ENCODE measurements around the gene PPIL1. TPM values are rescaled to one million over a fixed set of nuclear protein-coding genes. Genes with fewer than 3 reads are reported as not detected.

The PPIL1 gene
- polyA plus RNA-seq, 1 donor from 2014 or later = 104 TPM

DNA sequence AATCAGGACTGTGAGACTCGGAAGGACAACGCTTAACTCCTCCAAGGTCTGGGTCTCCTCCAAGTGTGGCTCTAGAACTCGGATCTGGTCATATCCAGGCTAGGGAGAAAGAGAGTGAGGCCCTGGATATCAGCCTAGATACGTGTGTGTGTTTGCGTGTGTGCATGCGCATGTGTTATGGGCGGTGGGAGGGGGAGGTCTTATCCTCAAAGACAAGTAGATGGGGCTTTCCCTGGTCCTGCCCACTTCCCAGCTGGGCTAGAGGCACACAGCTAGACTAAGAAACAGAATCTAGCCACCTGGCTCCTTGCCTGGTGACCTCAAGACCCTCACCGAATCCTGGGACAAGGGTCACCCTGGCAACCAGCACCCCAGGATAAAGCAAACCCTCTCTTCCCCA, 48.6 kb downstream of the PPIL1 start:
- Histone ChIP-seq H3K36me3 (ENCODE audit: insufficient read depth, low read length) (no peaks in the 10 kb centered on the region), H3K4me2 (ENCODE audit: low read length) (no peak overlapping the region), H3K9me2 (ENCODE audit: insufficient read depth, low read length) (no peaks in the 10 kb centered on the region), H3K27me3 (ENCODE audit: insufficient read depth, low read depth, low read length) (no peaks in the 10 kb centered on the region), H3K4me3 (ENCODE audit: low read length) (no peak overlapping the region), H3K79me2 (replicated peaks; ENCODE audit: insufficient read depth, low read length) (no peaks in the 10 kb centered on the region), H3K9me3 (ENCODE audit: low read length) (no peaks in the 10 kb centered on the region), H3K9ac (ENCODE audit: low read length) (no peak overlapping the region), H3K27ac (ENCODE audit: low read length) (no peak overlapping the region), H2AFZ (ENCODE audit: low read depth, low read length) (no peak overlapping the region), H3F3A (ENCODE audit: insufficient read depth, low read length, poor library complexity, severe bottlenecking) (no peaks in the 10 kb centered on the region), H4K20me1 (ENCODE audit: insufficient read depth) (no peaks in the 10 kb centered on the region)
- TF ChIP-seq, protein P1, sequence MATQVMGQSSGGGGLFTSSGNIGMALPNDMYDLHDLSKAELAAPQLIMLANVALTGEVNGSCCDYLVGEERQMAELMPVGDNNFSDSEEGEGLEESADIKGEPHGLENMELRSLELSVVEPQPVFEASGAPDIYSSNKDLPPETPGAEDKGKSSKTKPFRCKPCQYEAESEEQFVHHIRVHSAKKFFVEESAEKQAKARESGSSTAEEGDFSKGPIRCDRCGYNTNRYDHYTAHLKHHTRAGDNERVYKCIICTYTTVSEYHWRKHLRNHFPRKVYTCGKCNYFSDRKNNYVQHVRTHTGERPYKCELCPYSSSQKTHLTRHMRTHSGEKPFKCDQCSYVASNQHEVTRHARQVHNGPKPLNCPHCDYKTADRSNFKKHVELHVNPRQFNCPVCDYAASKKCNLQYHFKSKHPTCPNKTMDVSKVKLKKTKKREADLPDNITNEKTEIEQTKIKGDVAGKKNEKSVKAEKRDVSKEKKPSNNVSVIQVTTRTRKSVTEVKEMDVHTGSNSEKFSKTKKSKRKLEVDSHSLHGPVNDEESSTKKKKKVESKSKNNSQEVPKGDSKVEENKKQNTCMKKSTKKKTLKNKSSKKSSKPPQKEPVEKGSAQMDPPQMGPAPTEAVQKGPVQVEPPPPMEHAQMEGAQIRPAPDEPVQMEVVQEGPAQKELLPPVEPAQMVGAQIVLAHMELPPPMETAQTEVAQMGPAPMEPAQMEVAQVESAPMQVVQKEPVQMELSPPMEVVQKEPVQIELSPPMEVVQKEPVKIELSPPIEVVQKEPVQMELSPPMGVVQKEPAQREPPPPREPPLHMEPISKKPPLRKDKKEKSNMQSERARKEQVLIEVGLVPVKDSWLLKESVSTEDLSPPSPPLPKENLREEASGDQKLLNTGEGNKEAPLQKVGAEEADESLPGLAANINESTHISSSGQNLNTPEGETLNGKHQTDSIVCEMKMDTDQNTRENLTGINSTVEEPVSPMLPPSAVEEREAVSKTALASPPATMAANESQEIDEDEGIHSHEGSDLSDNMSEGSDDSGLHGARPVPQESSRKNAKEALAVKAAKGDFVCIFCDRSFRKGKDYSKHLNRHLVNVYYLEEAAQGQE (IDR thresholded peaks at IDR 0.05; ENCODE audit: borderline replicate concordance) = no peak
- no peak for TF ChIP-seq POLR2AphosphoS5 (IDR thresholded peaks at IDR 0.05)
- TF ChIP-seq SMC3 (conservative IDR thresholded peaks at IDR 0.05; ENCODE audit: poor library complexity) = no peak
- TF ChIP-seq TAF1 (IDR thresholded peaks at IDR 0.05; ENCODE audit: low read depth) = no peak
- no peak for TF ChIP-seq RAD21 (conservative IDR thresholded peaks at IDR 0.05)
- TF ChIP-seq, protein P2, sequence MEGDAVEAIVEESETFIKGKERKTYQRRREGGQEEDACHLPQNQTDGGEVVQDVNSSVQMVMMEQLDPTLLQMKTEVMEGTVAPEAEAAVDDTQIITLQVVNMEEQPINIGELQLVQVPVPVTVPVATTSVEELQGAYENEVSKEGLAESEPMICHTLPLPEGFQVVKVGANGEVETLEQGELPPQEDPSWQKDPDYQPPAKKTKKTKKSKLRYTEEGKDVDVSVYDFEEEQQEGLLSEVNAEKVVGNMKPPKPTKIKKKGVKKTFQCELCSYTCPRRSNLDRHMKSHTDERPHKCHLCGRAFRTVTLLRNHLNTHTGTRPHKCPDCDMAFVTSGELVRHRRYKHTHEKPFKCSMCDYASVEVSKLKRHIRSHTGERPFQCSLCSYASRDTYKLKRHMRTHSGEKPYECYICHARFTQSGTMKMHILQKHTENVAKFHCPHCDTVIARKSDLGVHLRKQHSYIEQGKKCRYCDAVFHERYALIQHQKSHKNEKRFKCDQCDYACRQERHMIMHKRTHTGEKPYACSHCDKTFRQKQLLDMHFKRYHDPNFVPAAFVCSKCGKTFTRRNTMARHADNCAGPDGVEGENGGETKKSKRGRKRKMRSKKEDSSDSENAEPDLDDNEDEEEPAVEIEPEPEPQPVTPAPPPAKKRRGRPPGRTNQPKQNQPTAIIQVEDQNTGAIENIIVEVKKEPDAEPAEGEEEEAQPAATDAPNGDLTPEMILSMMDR (IDR thresholded peaks at IDR 0.05; ENCODE audit: poor library complexity, severe bottlenecking) = no peak
- TF ChIP-seq MXI1 (conservative IDR thresholded peaks at IDR 0.05; ENCODE audit: poor library complexity, severe bottlenecking) = no peak
- TF ChIP-seq EZH2 (IDR thresholded peaks at IDR 0.05; ENCODE audit: borderline replicate concordance, insufficient read depth, low read length, poor library complexity, severe bottlenecking) = no peak
- TF ChIP-seq EP300 (conservative IDR thresholded peaks at IDR 0.05; ENCODE audit: poor library complexity, severe bottlenecking) = no peak

DNA sequence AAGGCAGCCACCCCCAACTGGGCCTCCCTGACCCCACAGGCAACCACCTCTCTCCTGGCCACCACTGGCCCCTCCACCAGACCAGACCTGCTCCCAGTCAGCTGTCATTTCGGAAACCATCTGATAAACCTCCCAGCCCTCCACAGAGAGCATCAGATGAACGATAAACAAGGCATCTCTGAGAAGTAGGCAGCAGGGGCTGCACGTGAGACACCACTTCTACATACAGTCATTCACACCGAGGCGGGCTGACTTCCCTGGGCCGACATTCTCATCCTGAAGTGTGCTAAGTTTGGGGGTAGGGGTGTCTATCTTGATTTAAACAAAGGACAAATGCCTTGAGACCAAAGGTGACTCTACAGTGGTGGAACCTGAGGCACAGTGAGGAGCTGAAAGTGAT, 49.2 kb downstream of the PPIL1 start:
- no peaks in the 10 kb centered on the region for H3K36me3 ChIP-seq (ENCODE audit: insufficient read depth, low read length)
- H3K27me3 ChIP-seq (ENCODE audit: insufficient read depth, low read depth, low read length) = no peaks in the 10 kb centered on the region
- H3K27ac ChIP-seq (ENCODE audit: low read length) = no peak overlapping the region
- no peak overlapping the region for H3K4me3 ChIP-seq (ENCODE audit: low read length)
- no peaks in the 10 kb centered on the region for H3F3A ChIP-seq (ENCODE audit: insufficient read depth, low read length, poor library complexity, severe bottlenecking)
- H3K9me2 ChIP-seq (ENCODE audit: insufficient read depth, low read length) = no peaks in the 10 kb centered on the region
- TF ChIP-seq SMC3 (conservative IDR thresholded peaks at IDR 0.05; ENCODE audit: poor library complexity) (no peak), MXI1 (conservative IDR thresholded peaks at IDR 0.05; ENCODE audit: poor library complexity, severe bottlenecking) (no peak), TAF1 (IDR thresholded peaks at IDR 0.05; ENCODE audit: low read depth) (no peak), EZH2 (IDR thresholded peaks at IDR 0.05; ENCODE audit: borderline replicate concordance, insufficient read depth, low read length, poor library complexity, severe bottlenecking) (no peak), EP300 (conservative IDR thresholded peaks at IDR 0.05; ENCODE audit: poor library complexity, severe bottlenecking) (no peak)
- TF ChIP-seq, protein P1 (IDR thresholded peaks at IDR 0.05; ENCODE audit: borderline replicate concordance) = no peak
- TF ChIP-seq, protein P2 (IDR thresholded peaks at IDR 0.05; ENCODE audit: poor library complexity, severe bottlenecking) = no peak
- H4K20me1 ChIP-seq (ENCODE audit: insufficient read depth) = no peaks in the 10 kb centered on the region
- H2AFZ ChIP-seq (ENCODE audit: low read depth, low read length) = no peak overlapping the region
- H3K9ac ChIP-seq (ENCODE audit: low read length) = no peak overlapping the region
- H3K4me2 ChIP-seq (ENCODE audit: low read length) = no peak overlapping the region
- no peaks in the 10 kb centered on the region for H3K79me2 ChIP-seq (replicated peaks; ENCODE audit: insufficient read depth, low read length)
- no peaks in the 10 kb centered on the region for H3K9me3 ChIP-seq (ENCODE audit: low read length)

All from neural cell (in vitro differentiated cells).